Epithelial cell of proximal tubule (primary cell): Measurements from ENCODE around the gene PPARGC1A. TPM values are rescaled to one million over a fixed set of nuclear protein-coding genes. Genes with fewer than 3 reads are reported as not detected.
A peak's percentile ranks its signal among the peaks of the same experiment; 100 is the strongest.

ENCODE experiments used
- DNase-seq: peaks from one replicate; pipeline ENCODE4 v3.0.0-alpha.2; 2011; ENCODE audit warnings: low read depth
- H3K4me3 ChIP-seq: 2 replicates; pipeline ENCODE4 v1.5.1; 2011; ENCODE audit warnings: low read depth, mild to moderate bottlenecking, low read length
- total RNA-seq: library from RNA; depleted of rRNA; stranded (reverse); fragments of >200 nt; gene quantifications from 2 replicates; pipeline ENCODE4 v1.2.3, GENCODE V29; 2015
- TF ChIP-seq, protein P1 (sequence below): conservative IDR thresholded peaks from 2 replicates; pipeline ENCODE4 v1.5.1; 2012; ENCODE audit warnings: low read depth, mild to moderate bottlenecking, low read length

The PPARGC1A gene
- total RNA-seq, 1 donor from 2014 or later, result 1.4 TPM

DNA sequence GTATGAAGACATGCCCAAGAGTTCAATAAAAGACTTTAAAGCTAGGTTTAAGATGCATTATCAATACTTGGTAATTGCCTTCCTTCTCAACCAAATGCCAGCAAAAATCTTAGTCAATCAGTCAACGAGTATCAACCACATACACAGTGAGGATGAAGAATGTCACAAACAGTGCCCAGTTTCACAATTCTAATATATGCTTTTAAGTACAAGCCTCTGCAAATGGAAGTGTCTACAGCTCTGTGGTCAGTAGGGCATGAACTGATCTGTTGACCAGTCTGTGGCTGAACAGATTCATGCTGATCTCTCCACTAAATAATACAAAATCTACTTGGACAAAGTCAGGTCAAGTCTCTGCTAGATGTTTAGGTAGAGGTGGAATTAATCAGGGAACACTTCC is 27.9 kb downstream of the PPARGC1A start:
- TF ChIP-seq, protein P1, sequence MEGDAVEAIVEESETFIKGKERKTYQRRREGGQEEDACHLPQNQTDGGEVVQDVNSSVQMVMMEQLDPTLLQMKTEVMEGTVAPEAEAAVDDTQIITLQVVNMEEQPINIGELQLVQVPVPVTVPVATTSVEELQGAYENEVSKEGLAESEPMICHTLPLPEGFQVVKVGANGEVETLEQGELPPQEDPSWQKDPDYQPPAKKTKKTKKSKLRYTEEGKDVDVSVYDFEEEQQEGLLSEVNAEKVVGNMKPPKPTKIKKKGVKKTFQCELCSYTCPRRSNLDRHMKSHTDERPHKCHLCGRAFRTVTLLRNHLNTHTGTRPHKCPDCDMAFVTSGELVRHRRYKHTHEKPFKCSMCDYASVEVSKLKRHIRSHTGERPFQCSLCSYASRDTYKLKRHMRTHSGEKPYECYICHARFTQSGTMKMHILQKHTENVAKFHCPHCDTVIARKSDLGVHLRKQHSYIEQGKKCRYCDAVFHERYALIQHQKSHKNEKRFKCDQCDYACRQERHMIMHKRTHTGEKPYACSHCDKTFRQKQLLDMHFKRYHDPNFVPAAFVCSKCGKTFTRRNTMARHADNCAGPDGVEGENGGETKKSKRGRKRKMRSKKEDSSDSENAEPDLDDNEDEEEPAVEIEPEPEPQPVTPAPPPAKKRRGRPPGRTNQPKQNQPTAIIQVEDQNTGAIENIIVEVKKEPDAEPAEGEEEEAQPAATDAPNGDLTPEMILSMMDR, result no peak
- DNase-seq, result no peak
- no peak overlapping the region for H3K4me3 ChIP-seq

DNA sequence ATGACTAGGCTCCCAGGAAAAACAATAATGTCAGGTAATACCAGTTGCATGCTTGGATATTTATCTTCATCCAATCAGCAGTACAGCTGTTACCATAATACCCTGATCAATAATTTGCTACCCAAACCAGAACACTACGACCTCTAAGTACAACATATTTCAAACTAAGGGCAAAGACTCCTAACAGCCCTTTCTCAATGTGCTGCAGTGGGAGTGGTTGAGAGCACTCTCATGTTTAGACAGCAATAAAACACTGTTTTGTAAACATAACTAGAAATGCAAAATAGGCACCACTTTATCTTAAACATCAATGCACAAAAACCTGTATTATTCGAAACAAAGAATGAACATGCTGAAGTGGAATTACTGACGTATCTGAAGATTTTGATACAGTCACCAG is 28.9 kb downstream of the PPARGC1A start:
- no peak for DNase-seq
- TF ChIP-seq, protein P1, result no peak

DNA sequence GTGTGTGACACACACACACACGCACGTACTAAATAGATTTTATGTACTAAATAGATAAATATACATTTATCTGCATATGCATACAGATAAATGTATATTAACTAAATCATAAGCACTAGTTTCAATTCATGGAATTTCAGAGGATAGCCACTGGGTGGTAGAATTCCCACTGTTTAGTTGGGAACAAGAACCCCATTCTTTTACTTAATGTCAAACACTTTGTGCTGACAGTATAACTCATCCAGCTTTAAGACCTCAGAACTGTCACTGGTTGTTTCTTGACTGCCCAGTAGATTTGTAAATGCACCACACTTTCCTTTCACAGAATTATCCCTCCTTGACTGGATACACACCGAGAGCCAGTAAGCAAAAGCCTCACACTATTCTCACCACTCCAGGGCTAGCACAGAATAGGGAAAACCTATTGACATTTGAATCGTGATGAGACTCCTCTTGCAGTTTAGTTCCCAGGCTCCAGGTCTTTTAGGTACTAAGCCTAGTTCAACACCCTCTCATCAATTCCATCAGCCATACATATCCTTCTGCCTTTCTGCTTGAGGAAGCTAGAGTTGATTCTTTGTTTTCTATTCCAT is 32.4 kb downstream of the PPARGC1A start:
- H3K4me3 ChIP-seq, result no peak overlapping the region
- TF ChIP-seq, protein P1, result peak; percentile 39
- no peak for DNase-seq

More for the DNA sequence above, 28.9 kb downstream of the PPARGC1A start:
- no peak overlapping the region for H3K4me3 ChIP-seq

DNA sequence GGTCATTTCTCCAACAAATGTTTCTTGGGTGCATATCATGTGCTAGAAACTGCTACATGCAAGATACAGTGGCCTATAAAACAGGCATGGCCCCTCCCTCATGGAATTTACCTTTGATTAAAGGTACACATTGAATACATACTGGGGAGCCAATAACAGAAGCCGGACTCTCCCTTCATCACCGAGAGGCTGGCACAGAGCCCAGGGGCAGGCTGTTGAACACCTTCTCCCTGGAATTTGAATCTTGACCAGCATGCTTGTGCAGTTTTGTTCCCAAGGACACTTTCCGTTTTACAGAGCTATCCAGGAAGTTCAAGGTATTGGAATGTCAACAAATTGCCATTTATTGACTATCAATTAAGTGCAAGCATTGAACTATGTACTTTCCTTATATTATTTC is 33.2 kb downstream of the PPARGC1A start:
- no peak for DNase-seq
- TF ChIP-seq, protein P1, result no peak
- no peak overlapping the region for H3K4me3 ChIP-seq

DNA sequence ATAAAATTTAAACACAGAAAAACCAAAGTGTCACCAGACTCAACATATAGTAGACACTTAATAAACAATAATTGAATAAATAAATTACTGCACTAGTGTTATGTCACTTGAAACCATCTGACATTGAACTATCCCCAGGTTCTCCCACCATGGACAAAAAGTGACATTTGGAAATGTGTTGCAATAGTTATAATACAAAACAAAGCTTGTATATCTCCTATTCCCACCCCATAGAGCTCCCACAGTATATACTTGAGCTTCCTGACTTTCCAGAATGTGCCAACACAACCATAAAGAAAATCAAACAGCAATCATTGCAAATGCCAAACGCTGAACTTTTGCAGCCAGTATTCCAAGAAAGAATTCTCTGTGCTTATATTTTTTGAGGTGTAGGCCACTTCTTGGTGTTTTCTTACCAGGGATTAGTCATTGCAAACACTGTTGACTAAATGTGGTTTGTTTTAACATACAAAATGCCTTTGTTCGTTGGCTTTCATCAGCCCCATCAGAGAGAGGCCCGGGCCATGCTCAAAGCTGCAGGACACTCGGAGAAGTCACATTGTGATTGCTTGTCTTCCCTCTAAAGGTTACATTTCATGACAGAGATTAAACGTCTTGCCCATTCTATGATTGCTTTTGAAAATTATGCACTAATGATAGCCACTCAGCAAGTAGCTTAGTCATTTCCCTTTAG is 33.8 kb downstream of the PPARGC1A start:
- DNase-seq, result no peak
- TF ChIP-seq, protein P1, result no peak

DNA sequence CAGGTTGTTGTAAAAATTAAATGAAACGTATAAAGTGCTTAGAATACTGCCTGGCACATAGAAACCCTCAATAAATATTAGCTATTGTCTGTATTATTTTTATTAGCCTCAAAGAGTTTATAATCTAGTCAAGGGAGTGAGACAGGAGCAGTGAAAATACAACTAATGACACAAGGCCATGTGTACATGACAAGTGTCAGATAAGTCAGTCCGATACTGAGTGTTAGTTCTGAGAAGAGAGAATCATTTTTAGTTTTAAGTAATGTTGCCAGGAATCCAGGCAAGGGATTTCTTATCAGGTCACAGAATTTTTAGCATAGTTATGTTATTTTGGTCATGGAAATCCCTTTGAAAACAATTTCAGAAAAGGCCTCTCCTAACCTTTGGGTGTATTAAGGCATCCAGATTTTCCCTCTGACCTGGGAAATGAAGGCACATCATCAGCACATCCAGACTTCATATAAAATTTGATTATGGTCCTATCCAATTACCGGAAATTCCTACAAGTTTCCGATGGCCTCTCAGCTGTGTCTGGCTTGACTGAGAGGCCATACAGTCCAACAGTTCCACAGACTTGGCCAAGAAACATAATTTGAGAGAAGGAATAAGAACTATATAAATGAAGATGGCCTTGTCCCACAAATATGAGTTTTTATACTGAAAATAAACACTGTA is 35.7 kb downstream of the PPARGC1A start:
- H3K4me3 ChIP-seq, result no peak overlapping the region
- no peak for DNase-seq
- TF ChIP-seq, protein P1, result no peak

More for the DNA sequence above, 33.8 kb downstream of the PPARGC1A start:
- H3K4me3 ChIP-seq, result no peak overlapping the region

DNA sequence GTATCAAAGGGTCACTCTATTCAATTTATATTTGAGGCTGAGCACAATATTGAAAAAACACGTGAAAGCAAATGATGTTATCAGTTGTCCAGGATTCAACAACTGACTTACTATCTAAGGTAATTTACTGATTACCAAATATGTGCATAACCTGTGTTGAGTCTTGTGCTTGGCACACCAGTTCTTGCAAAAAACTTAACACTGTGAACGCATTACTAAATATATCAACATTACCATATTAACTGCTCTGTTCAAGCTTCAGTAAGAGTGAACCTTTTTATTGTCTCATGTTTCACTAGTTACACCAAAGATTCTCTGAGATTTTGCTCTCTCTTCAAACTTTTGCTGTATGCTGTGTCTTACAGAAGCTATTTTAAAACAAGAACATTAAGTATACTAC is 38.4 kb downstream of the PPARGC1A start:
- TF ChIP-seq, protein P1, result no peak
- H3K4me3 ChIP-seq, result no peak overlapping the region
- DNase-seq, result no peak
